WI38 (cell line): ENCODE measurements around the gene FAM171A1.

Experiments used
- H3K4me3 ChIP-seq: 2 replicates; pipeline ENCODE4 v1.5.1; 2011; ENCODE audit warnings: low read depth, mild to moderate bottlenecking, control low read depth, low read length
- TF ChIP-seq, protein P1 (sequence below): IDR thresholded peaks from 2 replicates; pipeline ENCODE4 v1.5.1; 2012; ENCODE audit warnings: low read depth, mild to moderate bottlenecking, control low read depth, low read length

FAM171A1 gene

DNA sequence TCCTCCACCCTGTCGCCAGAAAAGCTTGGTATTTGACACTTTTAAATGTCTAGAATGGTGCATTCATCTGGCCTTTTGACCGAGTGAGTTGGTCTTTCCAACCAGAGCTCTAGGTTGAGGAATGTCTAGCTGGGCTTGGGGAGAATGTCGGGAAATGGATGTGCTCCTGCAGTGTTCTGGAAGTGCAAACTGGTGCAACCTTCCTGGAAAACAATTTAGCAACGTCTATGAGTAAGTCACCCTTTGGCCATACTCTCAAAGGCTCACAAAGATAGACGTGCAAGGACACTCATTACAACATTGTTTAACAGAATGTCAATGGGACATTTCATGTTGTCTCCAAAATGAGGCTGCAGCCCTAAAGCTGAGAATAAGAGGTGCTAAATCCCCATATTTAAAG lies 190.4 kb downstream of the FAM171A1 start:
- TF ChIP-seq, protein P1, sequence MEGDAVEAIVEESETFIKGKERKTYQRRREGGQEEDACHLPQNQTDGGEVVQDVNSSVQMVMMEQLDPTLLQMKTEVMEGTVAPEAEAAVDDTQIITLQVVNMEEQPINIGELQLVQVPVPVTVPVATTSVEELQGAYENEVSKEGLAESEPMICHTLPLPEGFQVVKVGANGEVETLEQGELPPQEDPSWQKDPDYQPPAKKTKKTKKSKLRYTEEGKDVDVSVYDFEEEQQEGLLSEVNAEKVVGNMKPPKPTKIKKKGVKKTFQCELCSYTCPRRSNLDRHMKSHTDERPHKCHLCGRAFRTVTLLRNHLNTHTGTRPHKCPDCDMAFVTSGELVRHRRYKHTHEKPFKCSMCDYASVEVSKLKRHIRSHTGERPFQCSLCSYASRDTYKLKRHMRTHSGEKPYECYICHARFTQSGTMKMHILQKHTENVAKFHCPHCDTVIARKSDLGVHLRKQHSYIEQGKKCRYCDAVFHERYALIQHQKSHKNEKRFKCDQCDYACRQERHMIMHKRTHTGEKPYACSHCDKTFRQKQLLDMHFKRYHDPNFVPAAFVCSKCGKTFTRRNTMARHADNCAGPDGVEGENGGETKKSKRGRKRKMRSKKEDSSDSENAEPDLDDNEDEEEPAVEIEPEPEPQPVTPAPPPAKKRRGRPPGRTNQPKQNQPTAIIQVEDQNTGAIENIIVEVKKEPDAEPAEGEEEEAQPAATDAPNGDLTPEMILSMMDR = no peak

DNA sequence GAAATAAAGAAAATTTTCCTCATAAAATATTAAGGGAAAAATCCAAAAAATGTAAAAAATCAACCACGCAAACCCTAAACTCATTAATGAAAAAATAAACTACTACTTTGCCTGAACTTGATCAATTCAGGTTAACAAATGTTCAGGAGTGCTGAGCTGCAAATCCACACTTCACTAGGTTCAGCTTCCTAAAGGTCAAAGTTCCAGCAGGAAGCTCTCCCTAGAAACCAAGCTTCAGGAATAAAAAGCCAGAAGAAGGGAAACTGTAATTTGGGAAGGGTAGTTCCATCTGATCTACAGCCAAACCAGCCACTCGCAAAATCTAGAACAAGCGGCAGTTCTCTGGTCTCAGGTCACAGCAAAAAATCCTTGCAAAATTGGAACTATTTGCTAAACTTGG lies 194.8 kb downstream of the FAM171A1 start:
- no peak overlapping the region for H3K4me3 ChIP-seq
- TF ChIP-seq, protein P1 = no peak

More for the DNA sequence above, 190.4 kb downstream of the FAM171A1 start:
- H3K4me3 ChIP-seq = no peak overlapping the region

DNA sequence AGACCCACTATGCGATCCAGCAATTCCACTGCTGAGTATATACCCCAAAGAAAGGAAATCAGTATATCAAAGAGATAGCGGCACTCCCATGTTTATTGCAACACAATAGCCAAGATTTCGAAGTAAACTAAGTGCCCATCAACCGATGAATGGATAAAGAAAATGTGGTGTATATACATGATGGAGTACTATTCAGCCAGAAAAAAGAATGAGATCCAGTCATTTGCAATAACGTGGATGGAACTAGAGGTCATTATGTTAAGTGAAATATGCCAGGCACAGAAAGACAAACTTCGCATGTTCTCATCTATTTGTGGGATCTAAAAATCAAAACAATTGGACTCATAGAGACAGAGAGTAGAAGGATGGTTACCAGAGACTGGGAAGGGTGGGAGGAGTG lies 195.5 kb downstream of the FAM171A1 start:
- TF ChIP-seq, protein P1 = no peak

DNA sequence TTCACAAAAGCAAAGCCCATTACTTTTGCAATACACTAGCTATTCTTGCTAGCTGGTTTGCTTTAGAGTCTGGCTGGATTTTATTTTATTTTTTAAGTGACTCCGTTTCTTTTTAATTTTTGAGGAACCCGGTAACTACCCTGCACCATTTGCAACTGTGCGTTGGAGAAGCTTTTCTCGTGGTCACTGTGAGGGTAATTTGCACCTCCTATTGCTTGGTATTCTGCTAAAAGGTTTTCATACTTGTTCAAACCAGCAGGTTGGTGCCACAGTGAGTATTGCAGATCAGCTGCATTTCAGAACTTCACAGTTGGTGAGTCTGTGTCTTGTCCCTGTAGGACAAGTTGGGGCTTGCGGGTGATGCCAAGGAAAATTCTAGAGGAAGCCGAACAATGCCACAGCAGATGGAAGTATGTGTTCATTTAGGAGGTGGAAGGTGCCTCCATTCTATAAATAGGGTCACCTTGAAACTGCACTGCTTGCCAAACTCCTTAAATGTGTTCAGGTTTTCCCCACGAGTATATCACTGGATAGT lies 198.7 kb downstream of the FAM171A1 start:
- H3K4me3 ChIP-seq = no peak overlapping the region
- TF ChIP-seq, protein P1 = no peak

More for the DNA sequence above, 195.5 kb downstream of the FAM171A1 start:
- H3K4me3 ChIP-seq = no peak overlapping the region

DNA sequence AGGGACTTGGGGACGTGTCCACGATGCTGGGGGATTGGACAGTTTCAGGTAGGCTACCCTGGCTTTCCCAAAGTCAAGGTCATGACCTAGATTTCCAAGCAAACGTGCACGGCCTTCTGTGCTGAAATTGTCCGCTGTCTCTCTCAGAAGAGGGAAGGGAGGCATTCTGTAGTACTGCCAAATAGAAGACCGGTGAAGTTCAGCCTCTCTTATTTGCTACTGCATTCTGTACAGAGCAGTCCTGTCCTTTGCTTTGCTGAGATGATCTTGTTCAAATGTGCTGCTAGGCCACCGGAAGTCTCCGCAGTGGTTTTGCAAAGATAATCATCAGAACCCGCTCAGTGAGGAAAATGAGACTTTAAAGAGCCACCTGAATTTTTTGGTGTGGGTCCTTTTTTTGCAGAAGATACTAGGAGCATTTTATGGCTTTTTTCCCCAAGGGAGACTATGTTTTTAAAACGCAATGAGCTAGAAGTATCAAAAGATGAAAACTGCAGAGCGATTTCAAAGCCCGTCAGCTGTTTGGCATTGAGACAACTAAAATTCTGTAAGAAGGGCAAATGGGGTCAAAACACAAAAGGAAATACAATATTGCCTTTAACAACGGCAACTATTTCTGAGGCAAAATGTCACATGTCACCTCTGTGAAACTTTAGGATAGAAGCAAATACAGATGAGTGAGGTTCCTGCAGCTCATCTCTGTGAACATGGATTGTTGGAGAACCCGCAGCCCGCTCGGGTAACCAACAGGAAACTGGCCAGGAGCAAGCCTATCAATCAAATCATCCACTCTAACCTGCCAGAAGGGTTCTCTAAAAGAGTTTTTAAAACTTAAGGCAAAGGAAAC lies 201.3 kb downstream of the FAM171A1 start:
- H3K4me3 ChIP-seq = no peak overlapping the region
- TF ChIP-seq, protein P1 = no peak

DNA sequence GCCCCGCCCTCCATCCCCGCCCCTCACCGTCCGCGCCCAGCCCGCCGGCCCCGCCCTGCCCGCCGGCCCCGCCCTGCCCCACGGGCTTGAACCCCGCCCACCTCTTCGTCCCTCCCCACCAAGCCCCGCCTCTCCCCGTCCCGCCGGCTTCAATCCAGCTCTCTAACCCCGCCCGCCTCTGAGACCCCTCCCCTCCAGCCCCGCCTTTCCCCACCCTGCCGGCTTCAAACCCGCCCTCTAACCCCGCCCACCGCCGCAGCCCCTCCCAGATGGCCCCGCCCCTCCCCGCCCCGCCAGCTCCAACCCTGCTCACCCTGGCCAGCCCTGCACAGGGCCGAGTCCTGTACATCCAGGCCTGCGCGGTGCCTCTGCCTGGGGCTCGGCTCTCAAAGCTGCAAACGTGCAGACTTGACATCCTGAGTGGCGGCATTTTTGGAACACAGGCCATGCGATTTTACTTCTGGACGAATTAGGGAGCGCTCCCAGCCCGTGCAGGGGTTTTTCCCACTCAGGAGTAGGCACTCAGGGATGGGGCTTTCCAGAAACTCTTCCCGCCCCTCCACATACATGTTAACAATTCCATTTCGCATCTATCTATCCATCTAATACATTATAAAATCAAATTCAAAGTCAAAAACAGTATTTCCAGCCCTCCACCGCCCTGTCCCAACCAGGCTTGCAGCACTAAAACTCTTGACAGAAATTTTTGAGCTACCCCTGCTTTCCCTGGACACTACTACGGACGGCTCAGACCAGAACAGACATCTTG lies 202.1 kb downstream of the FAM171A1 start:
- no peak overlapping the region for H3K4me3 ChIP-seq
- TF ChIP-seq, protein P1 = no peak
